Measurements from ENCODE around the gene UPF3B.
"Not testable (repeated sequence)": the region's sequence is repeated elsewhere in the genome, so short reads cannot be mapped to it uniquely, and the experiment has no call there.

UPF3B gene

DNA sequence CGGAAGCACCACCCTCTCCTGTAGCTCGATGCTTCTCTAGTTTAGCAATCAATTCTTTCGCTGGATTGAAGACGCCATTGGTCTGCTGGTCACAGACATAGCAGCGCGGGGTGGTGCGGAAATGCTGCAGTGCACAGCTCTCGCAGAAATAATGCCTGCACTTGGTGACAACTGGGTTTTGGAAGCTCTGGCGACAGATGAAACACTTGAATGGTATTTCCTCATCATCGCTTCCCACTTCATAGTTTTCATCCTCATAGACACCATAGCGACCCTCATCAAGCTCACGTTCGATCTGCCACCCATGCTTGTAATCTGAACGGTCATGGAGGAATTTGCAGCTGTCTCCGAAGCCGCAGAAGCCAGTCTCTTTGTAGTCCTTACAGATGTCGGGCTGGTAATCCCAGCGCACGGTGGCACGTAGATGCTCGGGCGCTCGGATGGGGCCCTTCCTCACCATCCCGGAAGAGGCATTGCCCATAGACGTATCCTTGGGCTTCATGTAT is 17.9 kb upstream of the UPF3B start:
- DNase-seq (ENCODE audit: extremely low read depth, low read depth), result no peak

DNA sequence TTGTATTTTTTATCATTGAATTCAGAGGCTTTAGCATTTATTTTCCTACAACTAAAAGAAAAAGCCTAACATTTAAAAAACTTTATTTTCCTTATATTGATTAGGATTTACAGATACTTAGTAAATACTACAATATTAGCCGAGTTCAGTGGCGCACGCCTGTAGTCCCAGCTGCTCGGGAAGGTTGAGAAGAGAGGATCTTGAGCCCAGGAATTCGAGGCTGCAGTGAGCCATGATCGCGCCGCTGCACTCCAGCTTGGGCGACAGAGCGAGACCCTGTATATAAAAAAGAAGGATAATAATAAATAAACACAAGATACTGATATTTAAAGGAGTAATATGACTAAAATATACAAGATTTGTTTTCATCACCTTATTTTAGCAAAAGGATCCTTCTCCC is 681 bp upstream of the UPF3B start:
- no peak for TF ChIP-seq CTCF (IDR thresholded peaks at IDR 0.05; ENCODE audit: low read depth, low read length)
- DNase-seq (ENCODE audit: extremely low read depth, low read depth), result no peak

More for the DNA sequence above, 17.9 kb upstream of the UPF3B start:
- TF ChIP-seq CTCF (IDR thresholded peaks at IDR 0.05; ENCODE audit: low read depth, low read length), result no peak

DNA sequence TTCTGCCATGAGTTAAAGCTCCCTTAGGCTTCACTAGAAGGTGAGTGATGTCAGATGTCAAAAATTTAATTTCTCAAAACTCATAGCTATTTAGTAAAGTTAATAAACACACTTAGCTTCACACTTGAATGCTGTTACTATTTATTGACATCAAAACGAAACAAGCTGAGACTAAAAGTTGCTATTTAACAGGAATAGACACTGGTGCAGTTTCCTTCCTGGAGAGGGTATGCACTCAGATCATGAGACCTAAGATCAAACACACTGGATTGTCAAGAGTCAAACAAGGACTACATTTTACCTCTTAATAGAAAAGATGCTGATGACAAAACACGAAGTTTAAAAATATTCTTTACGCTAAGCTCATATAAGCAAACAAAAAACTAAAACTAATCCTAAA is 18.9 kb downstream of the UPF3B start:
- no peak for TF ChIP-seq CTCF (IDR thresholded peaks at IDR 0.05; ENCODE audit: low read depth, low read length)
- no peak for DNase-seq (ENCODE audit: extremely low read depth, low read depth)

GRCh38 chrX:119828446-119828845 is 24.3 kb downstream of the UPF3B start:
- no peak for TF ChIP-seq CTCF (IDR thresholded peaks at IDR 0.05; ENCODE audit: low read depth, low read length)
- no peak for DNase-seq (ENCODE audit: extremely low read depth, low read depth)

- no peak for DNase-seq (ENCODE audit: extremely low read depth, low read depth)
- TF ChIP-seq CTCF (IDR thresholded peaks at IDR 0.05; ENCODE audit: low read depth, low read length), result no peak
These were observed 26.3 kb downstream of the UPF3B start for GRCh38 chrX:119826399-119826959.

DNA sequence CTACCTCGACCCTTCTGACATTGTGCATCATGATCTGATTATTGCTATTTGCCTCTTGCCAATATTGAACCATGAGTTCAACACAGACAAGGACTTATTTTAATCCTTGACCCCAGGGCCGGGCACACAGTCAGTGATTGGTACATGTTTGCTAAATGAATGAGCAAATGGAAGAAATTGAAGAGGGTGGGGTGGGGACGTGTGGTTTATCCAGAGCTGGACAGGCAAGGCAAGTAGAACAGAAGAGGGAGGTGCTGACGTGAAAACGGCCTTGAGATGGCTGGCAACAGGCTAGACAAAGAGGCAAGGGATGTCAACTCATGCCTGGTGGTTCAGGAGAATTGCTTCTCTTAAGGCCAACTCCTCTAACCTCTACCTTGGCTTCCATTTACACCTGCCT is 28.5 kb downstream of the UPF3B start:
- not testable (repeated sequence) for DNase-seq (ENCODE audit: extremely low read depth, low read depth)

- not testable (repeated sequence) for DNase-seq (ENCODE audit: extremely low read depth, low read depth)
These were observed 31.1 kb downstream of the UPF3B start for GRCh38 chrX:119821703-119822102.

DNA sequence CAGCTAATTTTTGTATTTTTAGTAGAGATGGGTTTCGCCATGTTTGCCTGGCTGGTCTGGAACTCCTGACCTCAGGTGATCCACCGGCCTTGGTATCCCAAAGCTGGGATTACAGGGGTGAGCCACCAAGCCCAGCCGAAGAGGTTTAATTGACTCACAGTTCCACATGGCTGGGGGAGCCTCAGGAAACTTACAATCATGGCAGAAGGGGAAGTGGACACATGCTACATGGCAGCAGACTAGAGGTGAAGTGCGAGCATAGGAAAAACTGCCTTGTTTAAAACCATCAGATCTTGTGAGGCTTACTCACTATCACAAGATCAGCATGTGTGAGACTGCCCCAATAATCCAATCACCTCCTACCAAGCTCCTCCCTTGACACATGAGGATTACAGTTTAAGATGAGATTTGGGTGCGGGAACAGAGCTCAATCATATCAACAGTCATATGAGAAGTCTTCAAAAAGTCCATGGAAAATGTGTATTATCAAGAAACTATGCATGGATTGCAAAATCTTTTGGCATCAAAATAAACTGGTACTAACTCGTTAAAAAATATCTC is 35.6 kb downstream of the UPF3B start:
- TF ChIP-seq CTCF (IDR thresholded peaks at IDR 0.05; ENCODE audit: low read depth, low read length), result no peak
- DNase-seq (ENCODE audit: extremely low read depth, low read depth), result no peak

Measured in AG09319 (cell line).